ENCODE measurements around the gene DDIT4L. TPM values are rescaled to one million over a fixed set of nuclear protein-coding genes. Genes with fewer than 3 reads are reported as not detected.

DDIT4L gene
- total RNA-seq, 1 experiment from 2014 or later = 2.1 TPM

Other genes starting within 250 kb of the DDIT4L start
- 40.2 and 41.0 TPM in 2 replicates for gene DNAJB14, start 243.8 kb downstream of the DDIT4L start, total RNA-seq (2021)
- 811 and 815 TPM in 2 replicates for gene H2AZ1, start 240.2 kb downstream of the DDIT4L start, total RNA-seq (2021)